HepG2 (cell line): ENCODE results near the gene ACSF3. TPM values are rescaled to one million over a fixed set of nuclear protein-coding genes. Genes with fewer than 3 reads are reported as not detected.

Experiments used
- ARID4A ChIP-seq: sonication (generic); formaldehyde crosslinking; IDR thresholded peaks from 2 replicates; pipeline ENCODE4 v1.5.0; 2020; ENCODE audit warnings: mild to moderate bottlenecking, missing genetic modification reagents, borderline replicate concordance
- ARNT2 ChIP-seq: sonication (generic); formaldehyde crosslinking; IDR thresholded peaks from 2 replicates; pipeline ENCODE4 v1.8.0; 2022; ENCODE audit warnings: mild to moderate bottlenecking, low read depth, missing genetic modification reagents, moderate library complexity
- DMTF1 ChIP-seq: sonication (generic); formaldehyde crosslinking; IDR thresholded peaks from 2 replicates; pipeline ENCODE4 v1.4.0; 2020; ENCODE audit warnings: mild to moderate bottlenecking, missing genetic modification reagents
- ERF ChIP-seq: IDR thresholded peaks from 2 replicates; pipeline ENCODE4 v1.6.1; 2018; ENCODE audit warnings: missing biosample characterization, missing genetic modification reagents
- ISL2 ChIP-seq: sonication (generic); formaldehyde crosslinking; IDR thresholded peaks from 2 replicates; pipeline ENCODE4 v1.5.0; 2020; ENCODE audit warnings: missing genetic modification reagents
- JUN ChIP-seq: sonication (generic); formaldehyde crosslinking; IDR thresholded peaks from 2 replicates; pipeline ENCODE4 v1.4.0; 2020; ENCODE audit warnings: mild to moderate bottlenecking, missing genetic modification reagents
- KDM6A ChIP-seq: IDR thresholded peaks from 2 replicates; pipeline ENCODE4 v1.6.1; 2016; ENCODE audit warnings: low read depth
- MIXL1 ChIP-seq: IDR thresholded peaks from 2 replicates; pipeline ENCODE4 v1.6.1; 2016
- NCOA5 ChIP-seq: sonication (generic); formaldehyde crosslinking; IDR thresholded peaks from 2 replicates; pipeline ENCODE4 v1.4.0; 2020; ENCODE audit warnings: missing genetic modification reagents
- NFE2L2 ChIP-seq: fragments of 150-350 bp; IDR thresholded peaks from 2 replicates; pipeline ENCODE4 v1.6.1; 2014; ENCODE audit warnings: low read length
- TSC22D2 ChIP-seq: sonication (generic); formaldehyde crosslinking; IDR thresholded peaks from 2 replicates; pipeline ENCODE4 v1.5.1; 2020; ENCODE audit warnings: missing genetic modification reagents, mild to moderate bottlenecking, borderline replicate concordance
- ZFP90 ChIP-seq: sonication (generic); formaldehyde crosslinking; IDR thresholded peaks from 2 replicates; pipeline ENCODE4 v1.8.0; 2022; ENCODE audit warnings: missing genetic modification reagents, mild to moderate bottlenecking, inconsistent platforms, borderline replicate concordance
- ZMYM2 ChIP-seq: sonication (generic); formaldehyde crosslinking; IDR thresholded peaks from 2 replicates; pipeline ENCODE4 v1.8.0; 2022; ENCODE audit warnings: mild to moderate bottlenecking, missing genetic modification reagents
- ZNF230 ChIP-seq: sonication (generic); formaldehyde crosslinking; IDR thresholded peaks from 2 replicates; pipeline ENCODE4 v1.4.0; 2020; ENCODE audit warnings: mild to moderate bottlenecking, missing genetic modification reagents
- ZNF280D ChIP-seq: sonication (generic); formaldehyde crosslinking; IDR thresholded peaks from 2 replicates; pipeline ENCODE4 v1.5.1; 2020; ENCODE audit warnings: mild to moderate bottlenecking, missing genetic modification reagents
- ZNF337 ChIP-seq: sonication (generic); formaldehyde crosslinking; IDR thresholded peaks from 2 replicates; pipeline ENCODE4 v1.5.1; 2020; ENCODE audit warnings: missing genetic modification reagents, low read depth, mild to moderate bottlenecking, borderline replicate concordance
- ZNF552 ChIP-seq: sonication (generic); formaldehyde crosslinking; IDR thresholded peaks from 2 replicates; pipeline ENCODE4 v1.9.0; 2022; ENCODE audit warnings: missing genetic modification reagents, mild to moderate bottlenecking, borderline replicate concordance
- ZNF558 ChIP-seq: sonication (generic); formaldehyde crosslinking; IDR thresholded peaks from 2 replicates; pipeline ENCODE4 v1.9.0; 2022; ENCODE audit warnings: mild to moderate bottlenecking, missing genetic modification reagents, borderline replicate concordance
- ZNF720 ChIP-seq: sonication (generic); formaldehyde crosslinking; IDR thresholded peaks from 2 replicates; pipeline ENCODE4 v1.4.0; 2020; ENCODE audit warnings: missing genetic modification reagents
- ZNF737 ChIP-seq: sonication (generic); formaldehyde crosslinking; IDR thresholded peaks from 2 replicates; pipeline ENCODE4 v1.5.0; 2020; ENCODE audit warnings: missing genetic modification reagents, mild to moderate bottlenecking, borderline replicate concordance
- polyA plus RNA-seq, 8 experiments: library from polyadenylated mRNA; depleted of rRNA in 3 of 8; stranded (reverse) in 7 of 8; unstranded in 1 of 8; fragments of >200 nt; fragmentation: Illumina TruSeq in 4 of 8; extraction: Trizol in 4 of 8; gene quantifications; 2 replicates each; pipeline versions ENCODE4 v1.2.1 to v1.2.3, GENCODE V29; 2011 to 2016; ENCODE audit warnings: low read depth in 4 of 8, missing spikeins in 1 of 8, mixed read lengths in 1 of 8; ENCODE audit not compliant: insufficient read depth in 1 of 8
- total RNA-seq, 5 experiments: library from RNA; depleted of rRNA; stranded (reverse); fragments of >200 nt; fragmentation: Illumina TruSeq; extraction: Trizol; gene quantifications; 2 replicates each; pipeline ENCODE4 v1.2.3, GENCODE V29; 2016; ENCODE audit warnings: low read depth in 1 of 5

The ACSF3 gene
- total and polyA plus RNA-seq, 2 of the 13 experiments (the other 11 are each of a cell fraction or from before 2014, with no cell fraction given) = 14.9 to 30.6 TPM

GRCh38 chr16:89201439-89202377 lies 108.1 kb downstream of the ACSF3 start (continued):
- TF ChIP-seq ZFP90 (CRISPR knock-in tag) (no peak), ZNF737 (CRISPR knock-in tag) (no peak), ZNF230 (no peak), ERF (no peak), KDM6A (CRISPR knock-in tag) (no peak), ZNF720 (CRISPR knock-in tag) (no peak), ZMYM2 (CRISPR knock-in tag) (no peak), ARNT2 (CRISPR knock-in tag) (no peak), ZNF552 (CRISPR knock-in tag) (no peak), ZNF337 (CRISPR knock-in tag) (no peak), NCOA5 (no peak), ZNF558 (CRISPR knock-in tag) (0 out of 2 replicates have a peak, but pooled peaks have one; percentile 77), DMTF1 (CRISPR knock-in tag) (no peak), ZNF280D (no peak), JUN (CRISPR knock-in tag) (no peak), TSC22D2 (CRISPR knock-in tag) (no peak), MIXL1 (CRISPR knock-in tag) (no peak), ARID4A (CRISPR knock-in tag) (peak; percentile 32; the same call in 1 of the 2 replicates), NFE2L2 (no peak), ISL2 (CRISPR knock-in tag) (no peak)
